HUDEP-2 (cell line): ENCODE data around the gene MICU1.
"Not testable (repeated sequence)": the region's sequence is repeated elsewhere in the genome, so short reads cannot be mapped to it uniquely, and the experiment has no call there.

Source experiments
- DNase-seq, 76 experiments: peaks; one replicate each; lab custom pipeline; 2025; ENCODE audit not compliant: unreplicated experiment in 76 of 76; lab: John Stamatoyannopoulos, UW

Gene MICU1

DNA sequence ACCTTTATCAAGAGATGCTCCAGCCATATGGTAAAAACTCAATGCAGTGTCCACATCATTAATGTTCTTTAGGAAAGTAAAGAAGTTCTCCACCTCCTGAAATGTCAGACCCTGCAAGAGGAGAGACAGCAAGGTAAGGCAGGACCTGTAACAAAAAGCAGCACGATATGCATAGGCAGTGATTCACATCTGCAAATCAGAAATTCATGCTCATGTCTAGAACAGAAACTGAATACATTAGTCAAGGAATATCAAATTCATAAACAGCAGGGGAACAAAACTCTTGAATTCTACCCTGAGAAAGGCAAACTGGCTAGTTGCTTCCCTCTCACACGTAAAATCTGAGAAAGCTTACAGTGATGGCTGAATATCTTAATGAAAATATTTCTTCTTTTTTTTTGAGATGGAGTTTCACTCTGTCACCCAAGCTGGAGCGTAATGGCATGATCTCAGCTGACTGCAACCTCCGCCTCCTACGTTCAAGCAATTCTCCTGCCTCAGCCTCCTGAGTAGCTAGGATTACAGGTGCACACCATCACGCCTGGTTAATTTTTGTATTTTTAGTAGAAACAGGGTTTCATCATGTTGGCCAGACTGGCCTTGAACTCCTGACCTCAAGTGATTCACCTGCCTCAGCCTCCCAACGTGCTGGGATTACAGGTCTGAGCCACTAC lies 217.8 kb downstream of the MICU1 start:
- no peak for DNase-seq

DNA sequence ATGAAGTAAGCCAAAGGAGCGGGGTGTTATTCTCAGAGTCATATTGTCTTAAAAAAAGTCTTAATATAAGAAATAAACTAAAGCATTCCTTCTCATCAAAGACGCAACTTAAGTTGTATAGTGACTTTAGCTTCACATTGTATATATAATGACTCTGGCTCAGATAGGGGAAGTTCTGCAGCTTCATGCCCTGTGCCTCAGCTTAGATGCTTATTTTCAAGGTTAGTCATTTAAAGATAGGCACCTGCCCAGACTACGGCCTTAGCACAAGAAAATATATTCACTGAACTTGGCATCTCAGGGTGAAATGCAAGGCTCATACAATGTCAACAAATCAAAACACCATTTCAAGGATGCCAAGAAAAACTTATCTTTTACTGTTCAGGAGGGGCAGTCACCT lies 218.4 kb downstream of the MICU1 start:
- no peak for DNase-seq

DNA sequence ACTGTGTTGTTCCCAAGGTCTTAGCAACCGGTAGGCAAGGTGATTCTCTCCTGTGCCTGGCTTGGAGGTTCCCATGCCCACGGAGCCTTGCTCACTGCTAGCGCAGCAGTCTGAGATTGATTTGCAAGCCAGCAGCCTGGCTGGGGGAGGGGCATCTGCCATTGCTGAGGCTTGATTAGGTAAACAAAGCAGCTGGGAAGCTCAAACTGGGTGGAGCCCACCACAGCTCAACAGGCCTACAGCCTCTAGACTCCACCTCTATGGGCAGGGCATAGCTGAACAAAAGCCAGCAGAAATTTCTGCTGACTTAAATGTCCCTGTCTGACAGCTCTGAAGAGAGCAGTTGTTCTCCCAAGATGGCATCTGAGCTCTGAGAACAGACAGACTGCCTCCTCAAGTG lies 230.3 kb downstream of the MICU1 start:
- peak in 4 of 76 experiments; percentile 2 to 11 (median 6) for DNase-seq

DNA sequence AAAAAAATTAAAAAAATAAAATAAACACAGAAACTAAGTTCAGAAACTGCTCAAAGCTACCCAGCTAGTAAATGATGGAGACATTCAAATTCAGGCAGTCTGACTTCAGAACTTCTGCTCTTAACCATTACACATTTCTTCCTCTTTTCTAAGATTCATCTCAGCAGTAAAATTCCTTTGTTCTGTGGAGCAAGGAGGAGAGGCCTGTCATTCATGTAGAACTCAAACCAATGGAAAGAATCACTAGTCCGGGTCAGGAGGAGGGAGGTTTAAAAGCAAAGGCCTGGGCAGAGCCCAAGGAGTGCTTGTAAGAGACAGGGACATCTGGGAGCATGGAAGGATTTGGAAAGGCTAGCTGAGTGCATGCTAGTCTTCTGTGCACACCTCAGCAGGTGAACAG lies 233.3 kb downstream of the MICU1 start:
- DNase-seq, result no peak

DNA sequence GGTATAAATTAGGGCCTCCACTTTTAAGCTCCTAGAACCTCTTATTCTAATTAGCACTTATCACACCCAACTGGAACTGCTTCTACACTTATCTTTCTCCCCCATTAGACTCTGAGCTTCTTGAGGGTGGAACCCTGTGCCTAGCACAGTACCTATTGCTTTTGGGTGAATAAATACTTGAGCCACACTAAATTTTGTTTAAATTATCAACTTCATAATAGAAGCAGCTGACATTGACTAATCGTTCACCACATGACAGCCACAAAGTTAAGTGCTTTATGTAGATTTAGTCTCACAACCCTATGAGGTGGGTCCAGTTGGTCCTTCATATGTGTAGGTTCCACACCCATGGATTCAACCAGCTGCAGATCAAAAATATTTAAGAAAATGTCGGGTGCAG lies 235.1 kb downstream of the MICU1 start:
- peak in 5 of 76 experiments; percentile 3 to 37 (median 24) for DNase-seq

DNA sequence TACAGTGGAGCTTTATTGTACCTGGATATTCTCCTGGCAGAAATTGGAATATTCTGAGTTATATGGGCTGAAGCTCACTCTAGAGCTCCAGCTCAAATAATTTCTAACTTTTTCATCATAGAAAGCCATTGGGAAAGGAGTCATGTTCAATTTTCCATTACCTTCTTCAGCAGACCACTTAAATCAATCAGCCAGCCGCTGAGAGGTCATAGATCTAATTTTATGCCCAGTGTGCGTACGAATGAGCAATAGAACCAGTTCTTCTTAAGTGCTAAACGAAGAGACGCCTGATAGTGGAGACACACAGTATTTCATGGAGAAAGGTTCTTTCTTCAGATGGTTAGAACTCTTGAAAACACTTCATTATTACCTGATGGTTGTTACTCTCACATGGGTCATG lies 236.2 kb downstream of the MICU1 start:
- no peak for DNase-seq

DNA sequence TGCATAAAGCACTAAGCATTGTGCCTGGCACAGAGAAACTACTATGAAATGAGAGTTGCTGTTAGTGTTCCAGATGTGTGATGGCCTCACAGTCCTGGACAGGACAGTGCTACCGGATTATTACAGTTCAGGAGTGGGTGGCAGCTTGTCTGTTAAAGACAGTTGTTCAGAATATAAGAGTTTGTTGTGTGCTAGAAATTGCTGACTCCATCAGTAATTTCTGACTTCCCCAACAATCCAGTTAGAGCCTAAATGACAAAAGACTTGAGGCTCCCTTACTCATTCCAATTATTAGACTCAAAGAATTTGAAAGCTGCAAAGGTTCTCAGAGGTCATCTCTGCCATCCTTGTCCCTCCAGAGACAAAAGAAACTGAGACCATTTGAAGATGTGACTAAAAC lies 236.9 kb downstream of the MICU1 start:
- DNase-seq, result no peak

DNA sequence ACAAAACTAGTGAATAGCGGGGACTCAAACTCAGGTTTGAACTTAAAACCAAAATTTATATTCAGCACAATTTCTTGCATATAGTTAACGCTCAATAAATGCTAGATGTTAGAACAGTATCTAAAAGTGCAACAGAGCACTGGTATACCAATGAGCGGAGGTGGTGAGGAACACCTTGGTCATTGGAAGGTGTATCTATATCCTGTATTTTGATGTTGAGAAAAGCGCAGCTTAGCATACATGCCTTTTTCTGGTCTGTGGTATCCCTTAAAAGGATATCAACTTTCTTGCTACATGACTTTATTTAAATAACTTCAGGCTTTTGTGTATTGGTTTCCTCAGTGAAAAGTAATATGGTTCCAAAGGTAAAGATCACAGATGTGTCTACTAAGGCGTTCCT lies 237.8 kb downstream of the MICU1 start:
- DNase-seq, result no peak

DNA sequence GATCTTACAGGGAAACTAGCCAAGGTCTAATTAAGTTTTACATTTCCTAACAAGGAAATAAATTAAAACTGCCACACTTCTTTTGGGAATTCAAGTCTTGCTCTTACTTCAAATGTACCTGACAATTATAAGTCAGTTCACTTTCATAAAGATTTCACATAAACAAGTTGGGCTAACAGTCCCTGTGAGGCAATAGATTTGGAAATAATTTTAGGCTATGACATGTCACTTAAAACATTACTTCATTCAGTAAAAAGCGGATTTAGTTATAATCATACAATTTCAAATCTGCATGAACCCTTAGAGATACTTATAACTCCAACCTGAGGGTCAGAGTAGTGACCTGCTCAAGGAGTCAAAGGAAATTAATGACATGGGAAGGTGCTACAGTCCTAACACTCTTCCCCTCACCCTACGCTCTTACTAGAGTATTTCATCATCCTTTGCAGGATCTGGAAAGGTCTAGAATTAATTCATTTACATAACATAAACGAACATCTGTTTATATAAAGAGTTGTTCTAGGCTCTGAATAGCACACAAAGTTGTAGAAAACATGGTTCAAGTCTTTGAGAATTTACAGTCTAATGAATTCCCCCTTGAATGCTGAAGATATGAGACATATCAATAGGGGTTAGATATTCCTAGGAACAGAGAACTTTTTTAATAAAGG lies 238.8 kb downstream of the MICU1 start:
- DNase-seq, result no peak

DNA sequence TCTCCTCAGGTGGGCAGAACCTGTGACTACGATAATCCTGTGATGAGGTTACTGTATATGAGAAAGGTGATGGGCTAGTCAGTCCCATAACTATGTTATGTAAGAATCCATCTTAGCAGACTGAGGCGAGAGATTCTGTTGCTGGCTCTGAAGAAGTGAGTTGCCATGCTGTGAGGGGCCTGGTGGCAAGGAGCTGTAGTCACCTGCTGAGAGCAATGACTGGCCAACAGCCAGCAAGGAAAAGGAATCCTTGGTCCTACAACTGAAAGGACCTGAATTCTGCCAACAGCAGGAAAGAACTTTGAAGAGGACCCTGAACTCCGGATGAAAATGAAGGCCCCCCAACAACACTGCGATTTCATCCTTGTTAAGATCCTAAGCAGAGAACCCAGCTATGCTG lies 240.2 kb downstream of the MICU1 start:
- DNase-seq, result no peak

DNA sequence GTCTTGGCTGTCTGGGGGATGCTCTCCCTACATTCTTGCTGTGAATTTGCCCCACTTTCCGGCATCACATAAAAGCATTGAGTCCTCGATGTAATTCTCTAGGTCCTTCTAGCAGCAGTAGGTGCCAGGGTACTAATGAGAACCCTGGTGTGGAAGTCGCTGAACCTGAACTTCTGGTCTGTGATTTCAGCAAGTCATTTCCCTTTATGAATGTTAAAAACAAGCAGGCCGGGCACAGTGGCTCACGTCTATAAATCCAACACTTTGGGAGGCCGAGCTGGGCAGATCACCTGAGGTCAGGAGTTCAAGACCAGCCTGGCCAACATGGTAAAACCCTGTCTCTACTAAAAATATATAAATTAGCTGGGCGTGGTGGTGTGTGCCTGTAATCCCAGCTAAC lies 240.9 kb downstream of the MICU1 start:
- DNase-seq, result not testable (repeated sequence)

DNA sequence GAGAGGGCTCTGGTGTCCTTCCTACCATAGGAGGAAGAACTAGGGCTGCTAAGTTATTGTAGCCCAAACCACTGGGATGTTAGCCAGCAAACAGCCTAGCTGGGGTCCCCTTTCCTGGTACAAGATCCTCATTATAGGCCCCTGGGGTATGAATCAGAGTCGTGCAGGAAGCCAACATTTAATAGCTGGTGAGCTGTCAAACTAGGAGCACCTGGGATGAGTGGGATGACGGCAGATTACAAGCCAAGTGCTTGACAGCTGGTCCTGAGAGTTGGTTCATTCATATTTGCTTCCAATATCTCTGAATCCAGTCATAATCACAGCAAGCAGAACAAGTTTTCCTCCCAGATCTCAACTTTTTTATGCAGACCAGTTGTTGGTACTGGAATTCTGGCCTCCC lies 246.1 kb downstream of the MICU1 start:
- DNase-seq, result no peak

DNA sequence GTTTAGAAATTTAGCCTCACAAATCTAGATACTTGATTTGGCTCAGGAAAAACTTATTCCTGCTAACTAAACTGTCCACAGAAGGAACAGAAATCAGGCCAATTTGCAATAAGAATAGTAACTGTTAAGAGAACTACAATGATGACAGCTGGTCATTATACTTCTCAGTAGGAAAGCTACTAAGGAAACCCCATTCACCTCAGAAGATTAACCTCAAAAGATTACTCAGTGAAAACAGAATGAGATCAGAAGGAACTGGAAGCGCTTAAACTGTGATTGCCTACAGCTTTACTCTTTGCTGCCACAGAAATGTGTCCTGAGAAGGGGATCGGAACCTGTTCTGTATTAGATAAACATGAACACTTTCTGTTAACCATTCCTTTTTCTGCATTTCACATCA lies 246.8 kb downstream of the MICU1 start:
- DNase-seq, result no peak

DNA sequence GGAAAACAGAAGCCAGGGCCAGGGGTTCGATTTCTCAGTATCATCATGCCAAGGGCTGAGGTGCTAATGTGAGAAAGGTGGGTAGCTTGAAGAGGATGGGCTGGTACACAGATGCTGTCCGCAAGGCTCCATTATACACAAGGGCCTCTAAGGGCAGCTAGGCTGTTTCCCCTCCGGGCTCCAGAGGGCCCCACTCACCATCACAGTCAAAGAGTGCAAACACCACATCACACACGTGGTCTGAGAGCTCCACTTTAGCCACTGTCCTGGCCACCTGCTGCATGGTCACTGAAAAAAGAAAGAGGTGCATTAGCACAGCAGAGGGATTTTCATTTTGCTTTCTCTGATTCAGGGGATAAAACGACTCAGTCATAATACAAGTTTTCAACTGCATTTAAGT lies 250.3 kb downstream of the MICU1 start:
- peak in 6 of 76 experiments; percentile 3 to 28 (median 18) for DNase-seq

DNA sequence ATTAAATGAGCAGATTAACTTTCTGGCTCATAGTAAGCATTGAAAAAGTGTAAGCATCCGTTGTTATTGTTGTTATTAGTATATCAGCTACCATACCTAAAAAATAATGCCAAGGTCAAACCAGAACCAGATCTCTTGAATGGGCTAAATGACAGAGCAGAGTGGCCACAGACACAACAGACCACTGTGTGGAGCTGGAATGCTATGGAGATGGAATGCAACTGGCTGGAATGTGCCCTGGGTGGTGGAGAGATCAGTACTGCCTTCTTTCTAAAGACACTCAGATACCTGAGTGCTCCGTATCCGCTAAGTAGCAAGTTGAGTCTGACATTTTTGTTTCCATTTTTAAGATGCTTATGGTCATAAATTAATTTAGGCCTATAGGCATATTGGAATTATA lies 250.7 kb downstream of the MICU1 start:
- no peak for DNase-seq

DNA sequence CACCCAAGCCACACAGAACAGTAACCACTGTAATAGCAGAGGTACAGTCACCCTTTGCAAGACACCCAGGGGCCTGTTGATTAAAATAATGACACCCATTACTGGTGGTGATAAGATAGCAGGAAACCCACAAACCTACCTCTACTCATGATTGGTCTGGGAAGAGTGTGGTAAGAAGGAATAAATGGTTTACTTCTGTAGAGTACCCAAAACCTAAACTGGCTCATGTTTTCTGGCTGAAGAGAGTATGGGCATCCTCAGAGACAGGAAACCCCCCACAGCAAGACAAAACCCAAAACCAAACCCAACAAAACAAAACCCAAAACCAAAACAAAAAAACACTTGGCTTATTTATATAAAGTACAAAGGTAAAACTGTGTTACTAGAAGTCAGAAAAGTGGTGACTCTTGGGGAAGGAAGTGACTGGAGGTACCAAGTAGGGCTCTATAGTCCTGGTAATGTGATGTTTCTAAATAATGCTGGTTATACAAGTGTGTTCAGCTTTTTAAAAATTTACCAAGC lies 255.6 kb downstream of the MICU1 start:
- peak in 4 of 76 experiments; percentile 12 to 24 (median 14) for DNase-seq

DNA sequence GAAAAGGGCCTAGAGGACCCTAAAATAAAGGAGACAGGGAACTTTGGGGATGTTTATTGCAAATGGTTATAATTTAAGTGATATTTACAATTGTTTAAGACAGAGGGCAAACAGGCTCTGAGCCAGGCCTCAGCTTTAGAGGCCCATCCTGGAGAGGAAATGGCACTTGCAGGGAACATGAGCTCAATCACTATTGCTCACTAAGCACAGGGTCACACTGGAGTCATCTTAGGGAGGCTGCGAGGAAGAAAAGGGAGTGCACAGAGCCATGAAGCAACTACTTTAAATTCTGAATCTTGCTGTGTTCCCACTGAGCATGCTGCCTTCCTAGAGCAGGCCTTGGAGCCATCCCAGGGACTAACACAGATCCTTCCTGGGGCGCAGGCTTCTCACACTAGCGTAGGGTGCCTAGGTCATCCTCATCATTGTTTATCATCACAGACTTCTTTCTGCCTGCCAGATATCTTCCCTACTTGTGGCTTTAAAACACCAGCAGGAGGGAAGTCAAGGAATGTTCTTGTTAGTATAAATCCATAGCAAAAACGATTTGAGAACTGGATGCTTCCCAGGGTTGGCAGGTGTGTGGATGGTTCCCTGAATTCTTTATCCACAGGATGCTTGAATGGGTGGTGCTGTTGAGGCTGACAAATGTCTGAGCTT lies 258.4 kb downstream of the MICU1 start:
- DNase-seq, result no peak

DNA sequence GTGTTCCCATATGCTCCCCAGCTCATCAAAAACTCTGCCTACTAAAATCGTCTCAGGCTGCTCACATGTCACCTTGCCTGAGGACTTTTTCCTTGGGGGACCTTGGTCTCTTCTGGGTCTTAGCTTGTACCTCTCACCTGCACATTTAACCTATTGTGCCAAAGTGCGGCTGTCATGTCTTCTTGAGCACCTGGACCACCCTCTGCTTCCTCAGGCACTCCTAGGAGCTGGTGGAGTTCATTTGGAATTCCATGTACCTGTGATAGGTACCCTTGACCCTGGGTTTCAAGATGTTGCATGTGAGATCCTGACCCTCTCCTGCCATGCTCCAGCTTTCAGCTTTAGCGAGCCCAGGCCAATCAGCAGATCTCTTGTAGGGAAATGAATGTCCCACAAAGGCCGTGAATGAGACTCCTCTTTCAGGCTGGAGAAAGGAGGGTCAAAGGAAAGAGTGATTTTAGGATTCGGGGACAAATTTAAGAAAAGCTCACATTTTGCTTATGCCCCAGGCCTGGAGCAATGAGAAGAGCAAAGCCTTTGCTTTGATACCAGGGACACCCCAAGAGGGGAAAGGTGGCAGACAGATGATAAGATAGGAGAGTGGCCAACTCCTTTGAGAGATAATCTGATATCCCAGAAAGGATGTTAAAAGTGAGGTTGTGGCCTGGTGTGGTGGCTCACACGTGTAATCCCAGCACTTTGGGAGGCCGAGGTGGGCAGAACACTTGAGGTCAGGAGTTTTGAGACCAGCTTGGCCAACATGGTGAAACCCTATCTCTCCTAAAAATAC lies 260.6 kb downstream of the MICU1 start:
- DNase-seq, result peak in 3 of 76 experiments; percentile 0 to 6 (median 1)

DNA sequence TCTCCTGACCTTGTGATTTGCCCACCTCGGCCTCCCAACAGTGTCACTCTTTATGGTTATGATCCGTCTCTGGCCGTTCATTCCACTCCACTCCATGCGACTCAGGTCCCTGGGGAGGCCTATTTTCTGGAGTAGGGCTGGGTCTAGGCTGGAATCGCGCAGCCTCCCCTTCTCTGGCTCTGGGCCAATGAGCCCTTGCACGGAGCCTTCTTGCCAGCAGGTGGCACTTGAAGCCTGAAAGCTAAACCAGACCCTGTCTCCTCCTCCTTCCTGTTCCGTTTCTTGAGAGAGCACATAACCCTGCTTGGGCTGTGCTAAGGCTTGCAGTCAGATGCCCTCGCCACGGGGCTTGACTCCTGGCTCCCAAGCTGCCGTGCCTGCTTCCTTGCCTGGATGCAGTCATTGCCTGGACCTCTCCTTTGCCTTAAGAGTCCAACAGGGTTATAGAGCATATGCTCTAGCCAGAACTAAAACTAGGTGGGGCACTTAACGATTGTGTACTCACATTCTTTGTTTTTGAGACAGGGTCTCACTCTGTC lies 261.6 kb downstream of the MICU1 start:
- DNase-seq, result peak in 75 of 76 experiments; percentile 17 to 90 (median 76)

DNA sequence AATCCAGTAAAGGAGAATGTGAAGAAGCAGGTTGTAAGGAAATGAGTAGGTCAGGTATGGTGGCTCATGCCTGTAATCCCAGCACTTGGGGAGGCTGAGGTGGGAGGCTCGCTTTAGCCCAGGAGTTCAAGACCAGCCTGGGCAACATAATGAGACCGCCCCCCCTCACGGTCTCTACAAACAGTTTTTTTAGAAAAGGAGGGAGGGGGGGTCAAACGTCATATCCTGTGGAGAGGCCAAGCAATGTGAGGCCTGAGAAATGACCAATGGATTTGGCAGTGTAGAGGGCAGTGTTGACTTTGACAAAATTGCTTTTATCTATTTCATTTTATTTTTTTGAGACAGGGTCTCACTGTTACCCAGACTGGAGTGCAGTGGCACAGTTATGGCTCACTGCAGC lies 268.9 kb downstream of the MICU1 start:
- no peak for DNase-seq

DNA sequence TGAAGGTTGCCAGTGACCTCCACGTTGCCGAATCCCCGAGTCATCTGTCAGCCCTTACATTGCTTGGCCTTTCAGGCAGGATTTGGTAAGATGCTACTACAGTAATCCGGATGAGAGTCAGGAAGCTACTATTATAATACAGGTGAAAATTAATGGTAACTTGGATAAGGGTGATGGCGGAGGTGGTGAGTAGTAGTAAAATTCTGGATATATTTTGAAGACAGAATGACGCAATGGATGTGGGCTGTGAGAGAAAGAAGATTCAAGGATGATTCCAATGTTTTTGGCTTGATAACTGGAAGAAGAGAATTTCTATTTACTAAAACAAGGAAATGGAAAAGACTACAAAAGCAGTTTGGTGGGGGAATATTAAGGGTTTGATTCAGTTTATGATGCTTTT lies 269.8 kb downstream of the MICU1 start:
- DNase-seq, result no peak
